WTC11 (cell line): Measurements from ENCODE around the gene CCDC81. TPM values are rescaled to one million over a fixed set of nuclear protein-coding genes. Genes with fewer than 3 reads are reported as not detected.

Experiments used
- ATAC-seq: fragments of 200-7000 bp; cut with Tn5 transposase; 2 replicates; pipeline ENCODE4 v1.10.0; 2021; ENCODE audit warnings: mild to moderate bottlenecking, moderate library complexity
- CTCF ChIA-PET: fragments of 300-600 bp; sonication (Branson Sonifier 250); formaldehyde crosslinking; loops from one replicate; lab custom pipeline; 2021; ENCODE audit warnings: antibody characterized with exemption; lab: Charles Lee
- POLR2A ChIA-PET: fragments of 350-600 bp; sonication (Branson Sonifier 250); formaldehyde crosslinking; loops from one replicate; lab custom pipeline; 2021; ENCODE audit warnings: antibody characterized with exemption; lab: Charles Lee
- DNase-seq: peaks from one replicate; pipeline ENCODE4 v3.0.0; 2021; ENCODE audit warnings: low spot score
- H3K27ac Mint-ChIP-seq: 2 replicates; pipeline ENCODE4 v1.8.0; 2021; ENCODE audit warnings: mixed read lengths
- H3K27me3 Mint-ChIP-seq: 2 replicates; pipeline ENCODE4 v1.8.0; 2021; ENCODE audit warnings: low read depth, mild to moderate bottlenecking, moderate library complexity, mixed read lengths
- H3K36me3 Mint-ChIP-seq: 2 replicates; pipeline ENCODE4 v1.8.0; 2021; ENCODE audit warnings: mixed read lengths
- H3K4me1 Mint-ChIP-seq: 2 replicates; pipeline ENCODE4 v1.8.0; 2022; ENCODE audit warnings: mixed read lengths
- H3K4me3 Mint-ChIP-seq: 2 replicates; pipeline ENCODE4 v1.8.0; 2021; ENCODE audit warnings: mild to moderate bottlenecking, moderate library complexity, mixed read lengths
- H3K9me3 Mint-ChIP-seq: 2 replicates; pipeline ENCODE4 v1.8.0; 2021; ENCODE audit warnings: mixed read lengths
- FOXP4 ChIP-seq: sonication (generic); formaldehyde crosslinking; IDR thresholded peaks from 2 replicates; pipeline ENCODE4 v1.8.0; 2022; ENCODE audit warnings: mild to moderate bottlenecking, missing genetic modification reagents
- HMGA2 ChIP-seq: fragments of 250-450 bp; sonication (Bioruptor Pico); IDR thresholded peaks from 2 replicates; pipeline ENCODE4 v1.4.0; 2021; ENCODE audit warnings: mild to moderate bottlenecking, moderate library complexity
- IRF2 ChIP-seq: sonication (generic); formaldehyde crosslinking; IDR thresholded peaks from 2 replicates; pipeline ENCODE4 v1.8.0; 2022; ENCODE audit warnings: low read depth, missing genetic modification reagents, borderline replicate concordance
- JAZF1 ChIP-seq: fragments of 250-450 bp; sonication (Bioruptor Pico); IDR thresholded peaks from 2 replicates; pipeline ENCODE4 v1.9.0; 2021; ENCODE audit warnings: moderate library complexity, mild to moderate bottlenecking, inconsistent platforms
- KAT7 ChIP-seq: sonication (generic); formaldehyde crosslinking; IDR thresholded peaks from 2 replicates; pipeline ENCODE4 v1.8.1; 2023; ENCODE audit warnings: missing genetic modification reagents, mild to moderate bottlenecking, borderline replicate concordance
- MXD4 ChIP-seq: fragments of 250-450 bp; sonication (Bioruptor Pico); IDR thresholded peaks from 2 replicates; pipeline ENCODE4 v1.8.0; 2021; ENCODE audit warnings: mild to moderate bottlenecking, moderate library complexity, borderline replicate concordance
- PRDM15 ChIP-seq: sonication (generic); formaldehyde crosslinking; IDR thresholded peaks from 2 replicates; pipeline ENCODE4 v1.8.0; 2022; ENCODE audit warnings: missing genetic modification reagents
- PRRX2 ChIP-seq: fragments of 250-450 bp; sonication (Bioruptor Pico); IDR thresholded peaks from 2 replicates; pipeline ENCODE4 v1.8.0; 2021; ENCODE audit warnings: mild to moderate bottlenecking
- RORB ChIP-seq: fragments of 250-450 bp; sonication (Bioruptor Pico); IDR thresholded peaks from 2 replicates; pipeline ENCODE4 v1.9.0; 2021; ENCODE audit warnings: mild to moderate bottlenecking
- SOX15 ChIP-seq: fragments of 250-450 bp; sonication (Bioruptor Pico); IDR thresholded peaks from 2 replicates; pipeline ENCODE4 v1.9.0; 2021; ENCODE audit warnings: mild to moderate bottlenecking
- SP1 ChIP-seq: sonication (generic); formaldehyde crosslinking; conservative IDR thresholded peaks from 2 replicates; pipeline ENCODE4 v1.8.1; 2022; ENCODE audit warnings: missing genetic modification reagents
- STAT6 ChIP-seq: sonication (generic); formaldehyde crosslinking; conservative IDR thresholded peaks from 2 replicates; pipeline ENCODE4 v1.8.1; 2023; ENCODE audit warnings: mild to moderate bottlenecking, low read depth, missing genetic modification reagents, moderate library complexity
- TEAD1 ChIP-seq: sonication (generic); formaldehyde crosslinking; IDR thresholded peaks from 2 replicates; pipeline ENCODE4 v1.8.0; 2022; ENCODE audit warnings: mild to moderate bottlenecking, missing genetic modification reagents
- TEAD4 ChIP-seq: sonication (generic); formaldehyde crosslinking; IDR thresholded peaks from 2 replicates; pipeline ENCODE4 v1.8.0; 2022; ENCODE audit warnings: mild to moderate bottlenecking, missing genetic modification reagents
- TP53 ChIP-seq: sonication (generic); formaldehyde crosslinking; IDR thresholded peaks from 2 replicates; pipeline ENCODE4 v1.8.1; 2023; ENCODE audit warnings: mild to moderate bottlenecking, missing genetic modification reagents
- ZNF232 ChIP-seq: sonication (generic); formaldehyde crosslinking; IDR thresholded peaks from 2 replicates; pipeline ENCODE4 v1.8.0; 2022; ENCODE audit warnings: mild to moderate bottlenecking, missing genetic modification reagents
- ZNF396 ChIP-seq: fragments of 250-450 bp; sonication (Bioruptor Pico); IDR thresholded peaks from 2 replicates; pipeline ENCODE4 v1.8.0; 2021; ENCODE audit warnings: mild to moderate bottlenecking, moderate library complexity, borderline replicate concordance
- total RNA-seq: library from RNA; stranded (reverse); gene quantifications from 3 replicates; pipeline ENCODE4 v1.2.3, GENCODE V29; 2021
- TF ChIP-seq, protein P1 (sequence below): sonication (generic); formaldehyde crosslinking; IDR thresholded peaks from 2 replicates; pipeline ENCODE4 v1.8.0; 2022; ENCODE audit warnings: mild to moderate bottlenecking, missing genetic modification reagents
- TF ChIP-seq, protein P2 (sequence below): sonication (generic); formaldehyde crosslinking; IDR thresholded peaks from 2 replicates; pipeline ENCODE4 v1.8.1; 2023; ENCODE audit warnings: mild to moderate bottlenecking, moderate library complexity, missing genetic modification reagents
- TF ChIP-seq, protein P3 (sequence below): sonication (generic); formaldehyde crosslinking; IDR thresholded peaks from 2 replicates; pipeline ENCODE4 v1.8.1; 2022; ENCODE audit warnings: mild to moderate bottlenecking, missing genetic modification reagents, moderate library complexity, borderline replicate concordance

Gene CCDC81
- total RNA-seq, 1 experiment from 2014 or later = 0.98 TPM

GRCh38 chr11:86415026-86415425 is 40.3 kb downstream of the CCDC81 start:
- DNase-seq (no peak), ATAC-seq (no peak)
- H3K36me3 Mint-ChIP-seq = no peaks in the 10 kb centered on the region
- CTCF ChIA-PET = interaction anchor here (1.6 kb wide), 1 partner anchor 54 kb away, joined by 7 read pairs; no protein-coding TSS in a partner anchor
- H3K27ac Mint-ChIP-seq = no peak overlapping the region
- H3K27me3 Mint-ChIP-seq = no peaks in the 10 kb centered on the region
- H3K4me1 Mint-ChIP-seq = no peaks in the 10 kb centered on the region
- no peak overlapping the region for H3K4me3 Mint-ChIP-seq
- no peaks in the 10 kb centered on the region for H3K9me3 Mint-ChIP-seq
- TF ChIP-seq JAZF1 (CRISPR knock-in tag) = no peak
- TF ChIP-seq, protein P1, sequence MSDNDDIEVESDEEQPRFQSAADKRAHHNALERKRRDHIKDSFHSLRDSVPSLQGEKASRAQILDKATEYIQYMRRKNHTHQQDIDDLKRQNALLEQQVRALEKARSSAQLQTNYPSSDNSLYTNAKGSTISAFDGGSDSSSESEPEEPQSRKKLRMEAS = no peak
- TF ChIP-seq TEAD1 (CRISPR knock-in tag) = no peak
- TF ChIP-seq, protein P2, sequence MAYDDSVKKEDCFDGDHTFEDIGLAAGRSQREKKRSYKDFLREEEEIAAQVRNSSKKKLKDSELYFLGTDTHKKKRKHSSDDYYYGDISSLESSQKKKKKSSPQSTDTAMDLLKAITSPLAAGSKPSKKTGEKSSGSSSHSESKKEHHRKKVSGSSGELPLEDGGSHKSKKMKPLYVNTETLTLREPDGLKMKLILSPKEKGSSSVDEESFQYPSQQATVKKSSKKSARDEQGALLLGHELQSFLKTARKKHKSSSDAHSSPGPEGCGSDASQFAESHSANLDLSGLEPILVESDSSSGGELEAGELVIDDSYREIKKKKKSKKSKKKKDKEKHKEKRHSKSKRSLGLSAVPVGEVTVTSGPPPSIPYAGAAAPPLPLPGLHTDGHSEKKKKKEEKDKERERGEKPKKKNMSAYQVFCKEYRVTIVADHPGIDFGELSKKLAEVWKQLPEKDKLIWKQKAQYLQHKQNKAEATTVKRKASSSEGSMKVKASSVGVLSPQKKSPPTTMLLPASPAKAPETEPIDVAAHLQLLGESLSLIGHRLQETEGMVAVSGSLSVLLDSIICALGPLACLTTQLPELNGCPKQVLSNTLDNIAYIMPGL = no peak
- no peak for TF ChIP-seq HMGA2 (CRISPR knock-in tag)
- no peak for TF ChIP-seq PRRX2
- TF ChIP-seq STAT6 (CRISPR knock-in tag) = no peak
- no peak for TF ChIP-seq MXD4
- no peak for TF ChIP-seq ZNF396 (CRISPR knock-in tag)
- no peak for TF ChIP-seq RORB
- no peak for TF ChIP-seq TP53 (CRISPR knock-in tag)
- no peak for TF ChIP-seq TEAD4 (CRISPR knock-in tag)
- POLR2A ChIA-PET = no interaction called here

- ChIA-PET POLR2A (no interaction called here), CTCF (interaction anchor here (0.9 kb wide), 1 partner anchor 55 kb away, joined by 5 read pairs; no protein-coding TSS in a partner anchor)
- ATAC-seq = no peak
- H3K27me3 Mint-ChIP-seq = no peaks in the 10 kb centered on the region
- no peaks in the 10 kb centered on the region for H3K36me3 Mint-ChIP-seq
- H3K27ac Mint-ChIP-seq = no peak overlapping the region
- DNase-seq = no peak
- H3K4me3 Mint-ChIP-seq = no peak overlapping the region
- H3K4me1 Mint-ChIP-seq = no peaks in the 10 kb centered on the region
- H3K9me3 Mint-ChIP-seq = no peaks in the 10 kb centered on the region
- no peak for TF ChIP-seq ZNF232 (CRISPR knock-in tag)
- no peak for TF ChIP-seq HMGA2 (CRISPR knock-in tag)
- TF ChIP-seq KAT7 (CRISPR knock-in tag) = no peak
- TF ChIP-seq SP1 = no peak
- no peak for TF ChIP-seq IRF2 (CRISPR knock-in tag)
- no peak for TF ChIP-seq SOX15 (CRISPR knock-in tag)
- no peak for TF ChIP-seq PRDM15 (CRISPR knock-in tag)
- TF ChIP-seq STAT6 (CRISPR knock-in tag) = no peak
- TF ChIP-seq FOXP4 (CRISPR knock-in tag) = no peak
- TF ChIP-seq, protein P3, sequence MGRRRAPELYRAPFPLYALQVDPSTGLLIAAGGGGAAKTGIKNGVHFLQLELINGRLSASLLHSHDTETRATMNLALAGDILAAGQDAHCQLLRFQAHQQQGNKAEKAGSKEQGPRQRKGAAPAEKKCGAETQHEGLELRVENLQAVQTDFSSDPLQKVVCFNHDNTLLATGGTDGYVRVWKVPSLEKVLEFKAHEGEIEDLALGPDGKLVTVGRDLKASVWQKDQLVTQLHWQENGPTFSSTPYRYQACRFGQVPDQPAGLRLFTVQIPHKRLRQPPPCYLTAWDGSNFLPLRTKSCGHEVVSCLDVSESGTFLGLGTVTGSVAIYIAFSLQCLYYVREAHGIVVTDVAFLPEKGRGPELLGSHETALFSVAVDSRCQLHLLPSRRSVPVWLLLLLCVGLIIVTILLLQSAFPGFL (CRISPR knock-in tag) = no peak
Measured at GRCh38 chr11:86416494-86416893, 41.8 kb downstream of the CCDC81 start.
